Adrenal gland (tissue), 12 donors: Measurements from ENCODE around the gene ADGRF1. TPM values are rescaled to one million over a fixed set of nuclear protein-coding genes. Genes with fewer than 3 reads are reported as not detected.

Source experiments
- DNase-seq, 7 donors: peaks; one replicate each; pipeline ENCODE4 v3.0.0-alpha.2; 2019 to 2020
- H3K27ac ChIP-seq, 5 donors: fragments of 200-600 bp; sonication (generic) in 4 of 5; 1 replicate in 3 of 5; 2 replicates in 2 of 5; pipeline versions ENCODE4 v1.5.1 to v1.8.0; 2016 to 2020; ENCODE audit warnings: mild to moderate bottlenecking in 1 of 5
- H3K27me3 ChIP-seq: fragments of 200-600 bp; 2 replicates; pipeline ENCODE4 v1.8.0; 2021
- H3K36me3 ChIP-seq, 2 donors: fragments of 200-600 bp; replicated peaks in 1 of 2; 1 replicate in 1 of 2; 2 replicates in 1 of 2; pipeline versions ENCODE4 v1.5.1 to v1.8.0; 2018 to 2022
- H3K4me1 ChIP-seq, 2 donors: fragments of 200-600 bp; replicated peaks in 1 of 2; 1 replicate in 1 of 2; 2 replicates in 1 of 2; pipeline versions ENCODE4 v1.5.1 to v1.8.0; 2018 to 2021
- H3K4me3 ChIP-seq, 4 donors: fragments of 200-600 bp; sonication (generic) in 3 of 4; one replicate each; pipeline ENCODE4 v1.5.1; 2016 to 2018
- H3K9me3 ChIP-seq, 3 donors: fragments of 200-600 bp; sonication (generic) in 1 of 3; replicated peaks in 1 of 3; 1 replicate in 2 of 3; 2 replicates in 1 of 3; pipeline versions ENCODE4 v1.5.1 to v1.8.0; 2016 to 2021
- POLR2A ChIP-seq, 2 donors: fragments of 450-650 bp; IDR thresholded peaks; one replicate each; pipeline ENCODE4 v1.6.1; 2017; ENCODE audit warnings: antibody characterized with exemption in 2 of 2, mild to moderate bottlenecking in 2 of 2, moderate library complexity in 1 of 2
- WGBS, 4 donors: extraction: QIAGEN DNeasy Blood & Tissue Kit in 2 of 4; methylation state at CpG; one replicate each; pipeline versions ENCODE4 v1.1.5 to v1.1.7; 2013 to 2017; 5-methylcytosine and 5-hydroxymethylcytosine counted together
- intact Hi-C, 2 donors: fragments of 100-400 bp; cut with DNase I; formaldehyde crosslinking; loops; one replicate each; pipeline versions ENCODE4 v1.14.1 to v1.15.0; 2022 to 2023
- polyA plus RNA-seq, 3 donors: library from polyadenylated mRNA; stranded (reverse); fragments of 200-250 nt in 2 of 3; fragments of 350-450 nt in 1 of 3; fragmentation: Illumina TruSeq in 1 of 3; extraction: RNeasy Lipid Tissue Mini Kit (QIAGEN cat#74804) in 1 of 3; gene quantifications; one replicate each; pipeline ENCODE4 v1.2.3, GENCODE V29; 2013 to 2014
- total RNA-seq, 9 donors: library from RNA; depleted of rRNA in 4 of 9; stranded (reverse); fragments of >200 nt in 4 of 9; fragments of 120-200 nt in 1 of 9; fragmentation: NEBNext Ultra II Directional in 1 of 9; extraction: Animal tissue kit (Norgen Biotek cat#: 25700) in 1 of 9; gene quantifications; one replicate each; pipeline versions ENCODE4 v1.1.0 to v1.2.4, GENCODE V29; 2013 to 2023
- TF ChIP-seq, protein P1 (sequence below), 6 experiments: fragments of 450-650 bp in 4 of 6; fragments of 200-600 bp in 2 of 6; sonication (generic) in 1 of 6; IDR thresholded peaks; 1 replicate in 5 of 6; 2 replicates in 1 of 6; pipeline versions ENCODE4 v1.5.1 to v1.8.0; 2016 to 2021; ENCODE audit warnings: antibody characterized with exemption in 6 of 6, mild to moderate bottlenecking in 2 of 6, moderate library complexity in 1 of 6
- donor health status: healthy with polysubstance abuse.
- donor health status: Bipolar disorder and iron deficiency.
- donor health status: DM: yes; HTN: yes; CAD: no.
- donor health status: DM: no; HTN: no; CAD: no.
- donor health status: DM: no; HTN: no; CAD: no.
- donor health status: DM: yes; HTN: yes; CAD: no.

ADGRF1 gene
- total and polyA plus RNA-seq, 12 donors: under 0.01 to 0.25 (median 0.22) TPM; not detected in 7

GRCh38 chr6:47019941-47020340, 22.2 kb downstream of the ADGRF1 start:
- Histone ChIP-seq H3K9me3 (no peaks in the 10 kb centered on the region), H3K4me3 (no peak overlapping the region), H3K4me1 (no peaks in the 10 kb centered on the region), H3K36me3 (no peaks in the 10 kb centered on the region), H3K27ac (no peak overlapping the region), H3K27me3 (no peaks in the 10 kb centered on the region)
- no peak for TF ChIP-seq POLR2A (IDR thresholded peaks at IDR 0.05)
- TF ChIP-seq, protein P1, sequence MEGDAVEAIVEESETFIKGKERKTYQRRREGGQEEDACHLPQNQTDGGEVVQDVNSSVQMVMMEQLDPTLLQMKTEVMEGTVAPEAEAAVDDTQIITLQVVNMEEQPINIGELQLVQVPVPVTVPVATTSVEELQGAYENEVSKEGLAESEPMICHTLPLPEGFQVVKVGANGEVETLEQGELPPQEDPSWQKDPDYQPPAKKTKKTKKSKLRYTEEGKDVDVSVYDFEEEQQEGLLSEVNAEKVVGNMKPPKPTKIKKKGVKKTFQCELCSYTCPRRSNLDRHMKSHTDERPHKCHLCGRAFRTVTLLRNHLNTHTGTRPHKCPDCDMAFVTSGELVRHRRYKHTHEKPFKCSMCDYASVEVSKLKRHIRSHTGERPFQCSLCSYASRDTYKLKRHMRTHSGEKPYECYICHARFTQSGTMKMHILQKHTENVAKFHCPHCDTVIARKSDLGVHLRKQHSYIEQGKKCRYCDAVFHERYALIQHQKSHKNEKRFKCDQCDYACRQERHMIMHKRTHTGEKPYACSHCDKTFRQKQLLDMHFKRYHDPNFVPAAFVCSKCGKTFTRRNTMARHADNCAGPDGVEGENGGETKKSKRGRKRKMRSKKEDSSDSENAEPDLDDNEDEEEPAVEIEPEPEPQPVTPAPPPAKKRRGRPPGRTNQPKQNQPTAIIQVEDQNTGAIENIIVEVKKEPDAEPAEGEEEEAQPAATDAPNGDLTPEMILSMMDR (IDR thresholded peaks at IDR 0.05): no peak
- WGBS, 4 donors: 88 to 95% (median 92%) methylated on average over 5 of the region's 5 CpGs
- DNase-seq: no peak
- intact Hi-C loops: no loop called here

- TF ChIP-seq, protein P1 (IDR thresholded peaks at IDR 0.05): no peak
- TF ChIP-seq POLR2A (IDR thresholded peaks at IDR 0.05): no peak
- Histone ChIP-seq H3K36me3 (no peaks in the 10 kb centered on the region), H3K4me1 (no peaks in the 10 kb centered on the region), H3K9me3 (no peaks in the 10 kb centered on the region), H3K4me3 (no peak overlapping the region), H3K27me3 (no peaks in the 10 kb centered on the region), H3K27ac (no peak overlapping the region)
- WGBS, 4 donors: 81 to 93% (median 91%) methylated on average over 2 of the region's 2 CpGs
- DNase-seq: no peak
- intact Hi-C loops: no loop called here
Observed at GRCh38 chr6:47016909-47017308, 25.2 kb downstream of the ADGRF1 start.

- WGBS, 4 donors: 65 to 76% (median 73%) methylated on average over 4 of the region's 4 CpGs
- TF ChIP-seq, protein P1 (IDR thresholded peaks at IDR 0.05): no peak
- TF ChIP-seq POLR2A (IDR thresholded peaks at IDR 0.05): no peak
- intact Hi-C loops: no loop called here
Observed at GRCh38 chr6:47016261-47016660, 25.9 kb downstream of the ADGRF1 start.

GRCh38 chr6:47014401-47014800, 27.7 kb downstream of the ADGRF1 start:
- H3K9me3 ChIP-seq: no peaks in the 10 kb centered on the region
- intact Hi-C loops: no loop called here
- no peak for TF ChIP-seq POLR2A (IDR thresholded peaks at IDR 0.05)
- TF ChIP-seq, protein P1 (IDR thresholded peaks at IDR 0.05): no peak
- no peak overlapping the region for H3K27ac ChIP-seq
- no peak overlapping the region for H3K4me3 ChIP-seq
- DNase-seq: no peak
- 83 to 88% (median 85%) methylated on average over 4 of the region's 4 CpGs for WGBS, 4 donors
- H3K4me1 ChIP-seq: no peaks in the 10 kb centered on the region
- H3K27me3 ChIP-seq: no peaks in the 10 kb centered on the region
- no peaks in the 10 kb centered on the region for H3K36me3 ChIP-seq

More at GRCh38 chr6:47016261-47016660, 25.9 kb downstream of the ADGRF1 start:
- H3K4me3 ChIP-seq: no peak overlapping the region
- H3K27ac ChIP-seq: no peak overlapping the region
- no peaks in the 10 kb centered on the region for H3K27me3 ChIP-seq
- H3K4me1 ChIP-seq: no peaks in the 10 kb centered on the region
- H3K9me3 ChIP-seq: no peaks in the 10 kb centered on the region
- no peaks in the 10 kb centered on the region for H3K36me3 ChIP-seq
- DNase-seq: no peak
